Measurements from ENCODE around the gene HES2.

The HES2 gene

GRCh38 chr1:6445062-6445763 is 25.5 kb upstream of the HES2 start:
- Histone ChIP-seq H3K27me3 (peaks cover 94% of the 10 kb centered on the region), H3K4me3 (ENCODE audit: low read depth in 1 of 2, low read length in 1 of 2) (no peak overlapping the region), H3K9me3 (no peaks in the 10 kb centered on the region), H3K27ac (no peak overlapping the region), H3K4me1 (ENCODE audit: control insufficient read depth in 1 of 2, insufficient read depth in 1 of 2, low read depth in 1 of 2, low read length in 1 of 2) (peaks cover 0 to 1% of the 10 kb centered on the region in 2 experiments), H3K36me3 (no peaks in the 10 kb centered on the region)
- no peak for TF ChIP-seq CTCF (IDR thresholded peaks at IDR 0.05)

GRCh38 chr1:6444377-6444776 is 24.7 kb upstream of the HES2 start:
- Histone ChIP-seq H3K4me1 (ENCODE audit: control insufficient read depth in 1 of 2, insufficient read depth in 1 of 2, low read depth in 1 of 2, low read length in 1 of 2) (peaks cover 0 to 4% of the 10 kb centered on the region in 2 experiments), H3K9me3 (no peaks in the 10 kb centered on the region), H3K4me3 (ENCODE audit: low read depth in 1 of 2, low read length in 1 of 2) (no peak overlapping the region), H3K27me3 (peaks cover 94% of the 10 kb centered on the region), H3K27ac (no peak overlapping the region), H3K36me3 (no peaks in the 10 kb centered on the region)
- no peak for TF ChIP-seq CTCF (IDR thresholded peaks at IDR 0.05)

DNA sequence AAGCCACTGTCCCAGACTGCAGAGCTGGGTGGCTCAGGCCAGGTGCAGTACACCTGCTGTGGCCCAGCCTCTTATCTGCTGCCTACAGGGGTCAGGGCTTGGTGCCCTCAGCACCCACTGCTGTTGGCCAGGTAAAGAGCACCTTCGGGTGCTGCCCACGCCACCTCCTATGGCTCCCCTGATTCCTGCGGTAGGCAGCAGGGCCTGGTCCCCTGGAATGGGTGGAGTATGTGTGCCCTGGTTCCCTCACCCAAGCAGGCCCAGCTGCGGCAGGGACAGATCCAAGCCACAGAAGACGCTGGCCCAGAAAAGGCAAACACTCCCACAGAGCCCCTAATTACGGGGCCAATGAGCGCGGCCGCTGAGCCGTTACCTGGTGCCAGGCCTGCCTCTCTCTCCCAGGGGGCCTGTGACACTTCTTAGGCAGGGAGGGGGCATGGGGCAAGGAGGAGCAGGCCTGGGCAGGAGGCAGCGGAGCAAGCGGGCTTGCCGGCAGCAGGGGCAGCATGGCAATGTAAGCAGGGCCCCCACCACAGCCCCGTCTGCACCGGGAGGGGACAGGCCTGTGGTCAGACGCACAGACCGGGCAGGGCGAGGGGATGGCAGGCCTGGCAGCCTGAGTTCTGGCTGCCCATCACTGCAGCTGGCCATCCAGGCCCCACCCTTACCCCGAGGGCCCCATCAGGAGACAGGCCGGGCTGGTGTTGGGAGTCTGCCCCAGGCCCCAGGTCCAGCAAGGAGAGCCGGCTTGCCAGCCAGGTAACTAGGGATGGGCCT is 23.8 kb upstream of the HES2 start:
- no peaks in the 10 kb centered on the region for H3K9me3 ChIP-seq
- peaks cover 94% of the 10 kb centered on the region for H3K27me3 ChIP-seq
- no peak overlapping the region for H3K4me3 ChIP-seq (ENCODE audit: low read depth in 1 of 2, low read length in 1 of 2)
- no peak for TF ChIP-seq CTCF (IDR thresholded peaks at IDR 0.05)
- H3K27ac ChIP-seq = no peak overlapping the region
- H3K4me1 ChIP-seq (ENCODE audit: control insufficient read depth in 1 of 2, insufficient read depth in 1 of 2, low read depth in 1 of 2, low read length in 1 of 2) = peaks cover 0 to 4% of the 10 kb centered on the region in 2 experiments
- H3K36me3 ChIP-seq = no peaks in the 10 kb centered on the region

GRCh38 chr1:6441586-6441985 is 21.9 kb upstream of the HES2 start:
- H3K4me1 ChIP-seq (ENCODE audit: control insufficient read depth in 1 of 2, insufficient read depth in 1 of 2, low read depth in 1 of 2, low read length in 1 of 2) = peaks cover 0 to 4% of the 10 kb centered on the region in 2 experiments
- no peak for TF ChIP-seq CTCF (IDR thresholded peaks at IDR 0.05)

GRCh38 chr1:6440198-6441126 is 20.7 kb upstream of the HES2 start:
- Histone ChIP-seq H3K4me3 (ENCODE audit: low read depth in 1 of 2, low read length in 1 of 2) (no peak overlapping the region), H3K27me3 (peaks cover 87% of the 10 kb centered on the region), H3K9me3 (no peaks in the 10 kb centered on the region), H3K4me1 (ENCODE audit: control insufficient read depth in 1 of 2, insufficient read depth in 1 of 2, low read depth in 1 of 2, low read length in 1 of 2) (peaks cover 0 to 4% of the 10 kb centered on the region in 2 experiments), H3K27ac (no peak overlapping the region), H3K36me3 (no peaks in the 10 kb centered on the region)
- TF ChIP-seq CTCF (IDR thresholded peaks at IDR 0.05) = no peak

More at GRCh38 chr1:6441586-6441985, 21.9 kb upstream of the HES2 start:
- H3K27me3 ChIP-seq = peaks cover 93% of the 10 kb centered on the region
- H3K9me3 ChIP-seq = no peaks in the 10 kb centered on the region
- no peak overlapping the region for H3K27ac ChIP-seq
- H3K4me3 ChIP-seq (ENCODE audit: low read depth in 1 of 2, low read length in 1 of 2) = no peak overlapping the region
- no peaks in the 10 kb centered on the region for H3K36me3 ChIP-seq
